Thyroid gland (tissue), 4 donors: Measurements from ENCODE around the gene HTR3E.

Experiments used
- POLR2A ChIP-seq, 2 donors: fragments of 450-650 bp; IDR thresholded peaks; one replicate each; pipeline ENCODE4 v1.6.1; 2017; ENCODE audit warnings: antibody characterized with exemption in 2 of 2, mild to moderate bottlenecking in 2 of 2, moderate library complexity in 1 of 2
- TF ChIP-seq, protein P1 (sequence below), 6 experiments: fragments of 200-600 bp in 3 of 6; fragments of 450-650 bp in 3 of 6; sonication (generic) in 3 of 6; IDR thresholded peaks; one replicate each; pipeline ENCODE4 v1.5.1; 2016 to 2019; ENCODE audit warnings: antibody characterized with exemption in 6 of 6, mild to moderate bottlenecking in 2 of 6, inconsistent platforms in 1 of 6, moderate library complexity in 1 of 6

DNA sequence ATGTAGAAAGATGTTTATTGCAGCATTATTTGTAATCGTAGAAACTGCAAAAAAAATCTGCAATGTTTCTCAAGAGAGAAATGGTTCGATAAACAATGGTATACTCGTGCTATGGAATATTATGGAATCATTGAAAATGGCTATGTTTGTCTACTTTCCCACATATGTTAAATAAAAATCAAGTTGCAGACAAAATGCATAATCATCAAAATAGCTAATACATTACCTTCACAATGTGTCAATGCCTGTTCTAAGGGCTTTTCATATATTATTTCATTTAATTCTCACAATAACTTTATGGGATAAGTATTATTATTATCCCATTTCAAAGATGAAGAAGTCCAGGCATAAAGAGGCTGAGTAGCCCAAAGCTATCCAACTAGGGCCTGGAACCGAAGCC, 36.1 kb downstream of the HTR3E start:
- TF ChIP-seq, protein P1, sequence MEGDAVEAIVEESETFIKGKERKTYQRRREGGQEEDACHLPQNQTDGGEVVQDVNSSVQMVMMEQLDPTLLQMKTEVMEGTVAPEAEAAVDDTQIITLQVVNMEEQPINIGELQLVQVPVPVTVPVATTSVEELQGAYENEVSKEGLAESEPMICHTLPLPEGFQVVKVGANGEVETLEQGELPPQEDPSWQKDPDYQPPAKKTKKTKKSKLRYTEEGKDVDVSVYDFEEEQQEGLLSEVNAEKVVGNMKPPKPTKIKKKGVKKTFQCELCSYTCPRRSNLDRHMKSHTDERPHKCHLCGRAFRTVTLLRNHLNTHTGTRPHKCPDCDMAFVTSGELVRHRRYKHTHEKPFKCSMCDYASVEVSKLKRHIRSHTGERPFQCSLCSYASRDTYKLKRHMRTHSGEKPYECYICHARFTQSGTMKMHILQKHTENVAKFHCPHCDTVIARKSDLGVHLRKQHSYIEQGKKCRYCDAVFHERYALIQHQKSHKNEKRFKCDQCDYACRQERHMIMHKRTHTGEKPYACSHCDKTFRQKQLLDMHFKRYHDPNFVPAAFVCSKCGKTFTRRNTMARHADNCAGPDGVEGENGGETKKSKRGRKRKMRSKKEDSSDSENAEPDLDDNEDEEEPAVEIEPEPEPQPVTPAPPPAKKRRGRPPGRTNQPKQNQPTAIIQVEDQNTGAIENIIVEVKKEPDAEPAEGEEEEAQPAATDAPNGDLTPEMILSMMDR (IDR thresholded peaks at IDR 0.05) = no peak
- no peak for TF ChIP-seq POLR2A (IDR thresholded peaks at IDR 0.05)
